Activated CD4-positive, alpha-beta T cell treated with anti-CD3 and anti-CD28 coated beads, Interleukin-10, Interleukin-2, amounts not matched to agents 100 ng/mL and 50 ng/mL, durations not matched to agents 16 hours and 8 hours (primary cell): ENCODE results near the gene AHNAK2.

ENCODE experiments used
- DNase-seq: peaks from one replicate; pipeline ENCODE4 v3.0.0-alpha.2; 2020

Gene AHNAK2

DNA sequence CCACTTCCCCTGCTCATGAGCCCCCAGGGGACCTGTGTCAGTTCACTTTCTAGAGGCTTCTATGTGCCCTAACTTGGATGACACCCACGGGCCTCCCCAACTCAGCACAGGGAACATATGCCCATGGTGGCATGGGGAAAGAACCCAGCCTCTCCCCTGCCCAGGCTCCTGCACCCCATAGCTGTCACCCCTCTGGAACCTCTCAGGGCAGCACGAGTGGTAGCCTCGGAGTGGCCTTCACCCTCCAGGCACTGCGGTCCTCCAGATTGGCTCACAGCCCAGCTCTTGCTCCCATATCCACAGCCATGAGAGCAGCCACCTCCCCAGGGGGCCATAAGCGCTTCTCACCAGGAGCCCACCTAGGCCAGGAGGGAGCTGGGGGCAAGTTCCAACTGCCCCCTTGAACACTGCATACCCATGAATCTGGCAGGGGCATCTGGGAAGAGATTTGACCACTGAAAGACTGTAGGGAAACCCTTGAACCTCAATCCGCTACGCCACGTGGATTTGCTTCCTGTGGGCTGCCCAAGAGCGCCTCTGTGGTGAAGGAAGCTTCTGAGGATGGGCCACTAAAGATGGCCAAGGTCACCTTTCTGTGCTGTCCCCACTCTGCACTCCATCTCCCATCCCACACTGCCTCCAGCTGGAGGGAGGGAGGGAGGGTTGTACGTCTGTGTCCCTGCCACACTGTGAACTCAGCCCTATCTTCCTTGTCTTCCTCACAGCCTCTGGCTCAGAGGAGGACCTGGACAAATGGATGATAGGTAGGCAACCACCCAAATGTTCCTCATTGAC, 41.6 kb downstream of the AHNAK2 start:
- no peak for DNase-seq

DNA sequence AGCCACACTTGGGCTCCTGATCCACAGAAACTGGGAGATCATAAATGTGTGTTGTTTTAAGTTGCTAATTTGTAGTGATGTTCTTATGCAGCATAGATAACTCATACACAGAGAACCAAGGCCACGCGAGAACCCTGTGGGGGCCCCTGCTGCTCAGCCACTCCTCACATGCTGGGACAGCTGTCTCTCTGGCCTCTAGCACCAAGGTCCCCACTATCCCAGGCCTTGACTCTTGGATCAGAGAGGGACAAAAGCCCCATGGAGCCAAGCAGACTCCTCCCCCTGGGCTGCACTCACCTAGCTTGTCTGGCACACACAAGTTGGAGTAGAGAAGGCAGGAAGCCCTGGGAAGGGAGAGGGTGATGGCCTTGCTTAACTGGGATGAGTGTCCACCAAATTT, 42.2 kb downstream of the AHNAK2 start:
- no peak for DNase-seq

DNA sequence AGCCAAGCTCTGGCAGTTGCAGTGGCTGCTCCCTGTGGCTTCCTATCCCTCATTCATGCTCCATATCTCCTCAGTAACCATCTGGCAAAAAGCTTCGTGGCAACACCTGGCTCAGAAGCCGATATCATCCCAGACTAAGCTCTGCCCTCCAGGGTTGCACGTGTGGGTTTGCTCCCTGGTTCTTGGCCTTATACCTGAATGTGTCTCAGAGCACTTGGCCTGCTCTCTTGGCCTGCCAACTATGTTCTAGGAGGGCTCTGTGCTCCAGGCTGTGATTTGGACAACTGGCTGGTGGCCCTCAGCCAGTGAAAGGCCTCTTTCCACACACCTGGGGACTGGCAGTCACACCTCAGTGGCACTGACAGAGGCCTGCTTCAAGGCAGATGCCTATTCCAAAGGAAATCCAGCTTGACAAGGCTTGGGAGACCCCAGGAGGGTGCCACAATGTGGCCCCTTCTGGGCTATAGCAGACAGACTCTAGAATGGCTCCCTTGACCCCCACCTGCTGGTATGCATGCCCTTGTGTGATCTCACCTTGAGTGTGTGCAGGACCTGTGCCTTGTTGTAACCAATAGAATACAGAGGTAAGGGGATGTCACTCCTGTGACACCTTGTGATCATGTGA, 43.0 kb downstream of the AHNAK2 start:
- no peak for DNase-seq

DNA sequence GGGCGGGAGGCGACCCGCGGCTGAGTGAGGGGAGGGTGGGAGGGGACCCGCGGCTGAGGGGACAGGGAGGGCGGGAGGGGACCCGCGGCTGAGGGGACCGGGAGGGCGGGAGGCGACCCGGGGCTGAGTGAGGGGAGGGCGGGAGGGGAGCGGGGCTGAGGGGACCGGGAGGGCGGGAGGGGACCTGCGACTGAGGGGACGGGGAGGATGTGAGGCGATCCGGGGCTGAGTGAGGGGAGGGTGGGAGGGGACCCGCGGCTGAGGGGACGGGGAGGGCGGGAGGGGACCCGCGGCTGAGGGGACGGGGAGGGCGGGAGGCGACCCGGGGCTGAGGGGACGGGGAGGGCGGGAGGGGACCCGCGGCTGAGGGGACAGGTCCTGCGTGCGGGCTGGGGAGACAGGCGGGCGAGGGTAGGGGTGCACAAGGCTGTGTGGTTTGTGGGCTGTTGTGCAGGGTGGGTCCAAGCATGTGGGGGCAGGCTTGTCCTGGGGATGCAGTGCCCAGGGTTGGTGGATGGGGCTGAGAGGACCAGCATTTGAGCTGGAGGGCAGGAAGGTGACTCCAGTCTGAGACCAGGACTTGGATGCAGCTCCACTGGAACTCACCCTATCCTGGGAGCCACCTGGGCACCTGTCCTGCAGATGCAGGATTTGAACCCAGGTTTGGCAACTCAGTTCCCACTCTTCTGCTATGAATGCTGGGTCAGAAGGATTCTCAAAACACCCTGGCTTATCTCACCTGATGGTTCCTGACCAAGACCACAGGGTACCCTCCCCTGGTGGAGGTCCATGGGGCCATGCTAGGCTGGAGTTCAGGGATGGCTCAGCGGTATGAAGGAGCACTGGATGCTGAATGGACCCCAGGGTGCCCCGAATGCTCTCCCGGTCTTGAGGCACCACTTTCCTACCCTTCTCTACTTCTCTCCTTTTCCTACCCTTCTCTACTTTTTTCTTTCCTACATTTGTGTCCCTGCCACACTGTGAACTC, 44.1 kb downstream of the AHNAK2 start:
- DNase-seq, result no peak

DNA sequence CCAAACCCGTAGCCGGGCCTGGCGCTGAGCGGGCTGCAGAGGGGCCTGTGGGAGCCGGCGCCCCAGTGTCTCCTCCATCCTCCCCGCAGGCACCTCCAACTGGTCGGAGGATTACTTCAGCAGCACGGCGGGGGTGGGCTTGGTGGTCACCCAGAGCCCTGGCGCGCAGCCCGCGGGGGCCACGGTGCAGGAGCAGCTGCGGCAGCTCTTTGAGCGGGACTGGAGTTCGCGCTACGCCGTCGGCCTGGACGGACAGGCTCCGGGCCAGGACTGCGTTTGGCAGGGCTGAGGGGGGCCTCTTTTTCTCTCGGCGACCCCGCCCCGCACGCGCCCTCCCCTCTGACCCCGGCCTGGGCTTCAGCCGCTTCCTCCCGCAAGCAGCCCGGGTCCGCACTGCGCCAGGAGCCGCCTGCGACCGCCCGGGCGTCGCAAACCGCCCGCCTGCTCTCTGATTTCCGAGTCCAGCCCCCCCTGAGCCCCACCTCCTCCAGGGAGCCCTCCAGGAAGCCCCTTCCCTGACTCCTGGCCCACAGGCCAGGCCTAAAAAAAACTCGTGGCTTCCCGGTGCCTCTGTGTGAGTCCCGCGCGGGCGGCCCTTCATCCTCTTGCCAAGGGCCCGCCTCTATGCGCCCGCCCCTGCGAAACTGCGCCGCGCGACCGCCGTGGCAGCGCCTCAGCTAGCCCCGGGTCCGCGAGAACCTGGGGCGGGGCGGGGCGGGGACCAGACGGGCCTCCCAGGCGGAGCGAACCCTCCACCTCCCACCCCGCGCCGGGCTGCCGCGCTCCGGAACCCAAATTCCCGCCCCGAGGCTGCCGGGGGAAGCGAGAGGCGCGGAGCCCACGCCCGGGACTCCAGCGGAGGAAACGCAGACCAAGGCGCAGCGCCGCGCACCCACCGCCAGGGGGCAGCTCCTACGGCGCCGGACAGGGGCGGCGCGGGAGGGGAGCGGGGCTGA, 45.2 kb downstream of the AHNAK2 start:
- DNase-seq, result peak; percentile 86

DNA sequence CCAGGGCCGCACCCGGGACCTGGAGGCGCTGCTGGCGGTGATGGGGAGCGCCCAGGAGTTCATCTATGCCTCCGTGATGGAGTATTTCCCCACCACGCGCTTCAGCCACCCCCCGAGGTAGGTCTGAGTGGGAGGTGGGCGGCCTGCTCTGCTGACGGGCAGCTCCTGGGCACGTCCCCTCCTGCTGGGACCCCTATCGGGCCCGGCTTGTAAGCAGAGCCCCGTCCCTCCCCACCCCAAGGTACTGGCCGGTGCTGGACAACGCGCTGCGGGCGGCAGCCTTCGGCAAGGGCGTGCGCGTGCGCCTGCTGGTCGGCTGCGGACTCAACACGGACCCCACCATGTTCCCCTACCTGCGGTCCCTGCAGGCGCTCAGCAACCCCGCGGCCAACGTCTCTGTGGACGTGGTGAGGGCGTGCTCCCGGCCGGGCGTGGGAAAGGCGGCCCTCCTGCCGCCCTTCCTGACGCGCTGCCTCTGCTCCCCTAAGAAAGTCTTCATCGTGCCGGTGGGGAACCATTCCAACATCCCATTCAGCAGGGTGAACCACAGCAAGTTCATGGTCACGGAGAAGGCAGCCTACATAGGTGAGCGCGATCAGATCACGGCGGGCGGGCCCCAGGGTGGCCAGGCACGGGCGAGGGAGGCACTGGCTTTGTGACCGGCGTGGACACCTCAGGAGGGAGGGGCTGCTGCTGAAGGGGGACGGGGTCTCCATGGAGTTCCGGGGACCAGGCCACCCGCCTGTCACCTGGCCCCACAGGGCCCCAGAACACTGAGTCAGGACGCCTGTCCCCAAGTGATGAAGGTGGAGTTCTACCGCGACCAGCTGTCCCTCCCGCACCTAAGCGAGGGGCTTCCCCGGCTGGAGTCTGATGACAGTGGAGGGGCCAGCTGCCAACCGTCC, 46.2 kb downstream of the AHNAK2 start:
- DNase-seq, result no peak

DNA sequence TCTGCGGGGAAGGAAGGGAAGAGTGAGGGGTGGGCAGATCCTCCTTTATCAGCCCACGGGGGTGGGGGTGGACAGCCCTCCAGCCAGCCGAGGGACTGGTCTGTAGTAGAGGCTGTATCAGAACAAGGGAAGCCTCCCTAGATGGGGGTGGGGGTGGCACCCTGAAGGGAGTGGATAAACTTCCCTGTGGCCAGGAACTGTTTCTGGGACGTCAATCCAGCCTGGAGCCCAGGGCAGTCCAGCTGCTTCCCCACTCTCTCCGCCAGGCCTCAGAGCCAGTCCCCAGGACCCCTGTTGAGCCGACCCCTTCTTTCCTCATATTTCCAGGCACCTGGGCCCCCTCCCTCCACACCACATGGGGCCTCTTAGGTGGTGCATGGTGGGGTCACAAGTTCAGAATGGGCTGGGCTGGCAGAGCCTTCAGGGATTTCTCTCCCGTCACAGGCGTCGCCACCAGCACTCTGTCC, 46.8 kb downstream of the AHNAK2 start:
- no peak for DNase-seq

DNA sequence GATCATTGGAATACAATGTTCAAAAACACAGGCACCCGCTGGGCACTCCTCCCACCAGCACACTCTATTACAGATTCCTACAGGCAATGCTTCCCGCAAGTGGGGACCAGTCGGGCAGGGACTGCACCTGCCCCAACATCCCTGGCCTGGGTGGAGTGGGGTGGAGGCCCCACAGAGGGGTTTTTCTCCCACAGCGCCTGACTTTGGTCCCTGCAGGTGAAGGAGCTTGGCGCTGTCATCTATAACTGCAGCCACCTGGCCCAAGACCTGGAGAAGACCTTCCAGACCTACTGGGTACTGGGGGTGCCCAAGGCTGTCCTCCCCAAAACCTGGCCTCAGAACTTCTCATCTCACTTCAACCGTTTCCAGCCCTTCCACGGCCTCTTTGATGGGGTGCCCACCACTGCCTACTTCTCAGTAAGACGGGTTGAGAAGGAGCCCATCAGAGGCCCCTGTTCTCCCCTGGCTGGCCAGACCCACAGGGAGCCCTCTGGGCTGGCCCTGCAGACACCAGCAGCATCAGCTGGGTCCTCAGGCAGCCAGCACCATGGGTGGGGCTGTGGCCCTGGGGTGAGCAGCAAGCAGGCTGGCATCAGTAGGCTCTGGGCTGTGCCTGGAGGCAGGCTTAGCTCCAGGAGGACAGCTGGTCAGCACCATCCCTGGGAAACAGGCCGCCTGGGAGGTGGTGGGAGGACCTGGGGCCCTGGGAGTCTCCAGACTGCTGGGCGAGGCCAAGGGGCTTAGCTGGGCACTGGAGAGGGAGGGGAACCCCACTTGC, 47.5 kb downstream of the AHNAK2 start:
- DNase-seq, result no peak

DNA sequence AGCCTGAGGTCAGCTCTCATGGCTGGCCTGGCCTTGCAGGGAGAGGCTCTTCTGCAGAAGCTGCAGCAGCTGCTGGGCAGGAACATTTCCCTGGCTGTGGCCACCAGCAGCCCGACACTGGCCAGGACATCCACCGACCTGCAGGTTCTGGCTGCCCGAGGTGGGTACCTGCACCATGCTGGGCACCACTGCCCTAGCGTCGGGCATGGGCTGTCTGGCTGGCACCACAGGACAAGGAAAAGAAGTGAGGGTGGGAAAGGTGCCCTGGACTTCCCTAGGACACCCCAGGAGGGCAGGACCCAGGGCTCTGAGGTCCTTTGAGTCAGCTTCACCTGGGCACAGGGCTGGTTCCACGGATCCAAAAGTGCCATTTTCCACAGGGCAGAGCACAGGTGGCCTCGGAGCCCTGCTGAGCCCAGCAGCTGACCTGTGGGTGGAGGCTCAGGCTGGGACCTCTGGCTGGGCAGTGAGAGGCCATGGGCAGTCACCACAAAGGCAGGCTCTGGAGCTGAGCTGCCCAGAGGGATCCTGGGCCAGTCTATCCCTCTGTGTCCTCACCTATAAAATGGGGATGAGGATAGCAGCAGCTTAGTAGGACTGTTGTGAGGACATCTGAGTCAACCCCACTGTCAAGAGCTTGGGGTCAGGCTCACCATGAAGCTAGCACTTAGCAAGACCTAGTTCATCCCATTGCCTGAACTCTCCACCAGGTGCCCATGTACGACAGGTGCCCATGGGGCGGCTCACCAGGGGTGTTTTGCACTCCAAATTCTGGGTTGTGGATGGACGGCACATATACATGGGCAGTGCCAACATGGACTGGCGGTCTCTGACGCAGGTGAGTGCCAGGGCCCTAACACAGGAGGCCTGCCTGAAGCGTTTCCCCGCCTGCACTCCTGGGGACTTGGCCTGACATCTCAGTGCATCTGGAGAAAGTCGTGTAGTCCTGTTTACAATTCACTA, 48.6 kb downstream of the AHNAK2 start:
- DNase-seq, result no peak

DNA sequence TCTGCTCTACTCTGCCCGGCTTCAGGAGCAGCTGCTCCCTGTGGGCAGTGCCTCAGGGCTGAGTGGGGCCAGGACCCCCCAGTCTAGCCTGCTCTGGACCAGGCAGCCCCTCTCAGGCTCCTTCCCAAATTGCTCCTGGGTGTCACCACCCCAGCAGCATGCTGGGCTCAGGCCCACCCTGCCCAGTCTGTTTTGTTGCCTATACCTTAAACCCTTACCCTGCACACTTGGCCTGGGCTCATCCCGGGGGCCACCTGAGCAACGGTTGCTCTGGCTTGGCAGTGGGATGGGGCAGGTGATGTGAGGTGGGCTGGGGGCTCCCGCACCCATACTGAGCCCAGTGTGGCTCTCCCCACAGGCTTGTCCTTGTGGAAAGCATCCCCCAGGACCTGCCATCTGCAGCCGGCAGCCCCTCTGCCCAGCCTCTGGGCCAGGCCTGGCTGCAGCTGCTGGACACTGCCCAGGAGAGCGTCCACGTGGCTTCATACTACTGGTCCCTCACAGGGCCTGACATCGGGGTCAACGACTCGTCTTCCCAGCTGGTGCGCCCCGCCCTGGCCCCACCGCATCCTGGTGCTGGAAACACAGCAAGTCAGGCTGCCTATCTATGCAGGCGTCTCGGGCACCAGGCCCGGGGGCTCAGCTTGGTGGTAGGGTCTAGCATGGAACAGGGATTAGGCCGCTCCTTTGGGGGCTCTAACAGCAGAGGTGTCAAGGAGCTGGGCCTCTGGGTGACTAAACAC, 49.6 kb downstream of the AHNAK2 start:
- DNase-seq, result no peak

DNA sequence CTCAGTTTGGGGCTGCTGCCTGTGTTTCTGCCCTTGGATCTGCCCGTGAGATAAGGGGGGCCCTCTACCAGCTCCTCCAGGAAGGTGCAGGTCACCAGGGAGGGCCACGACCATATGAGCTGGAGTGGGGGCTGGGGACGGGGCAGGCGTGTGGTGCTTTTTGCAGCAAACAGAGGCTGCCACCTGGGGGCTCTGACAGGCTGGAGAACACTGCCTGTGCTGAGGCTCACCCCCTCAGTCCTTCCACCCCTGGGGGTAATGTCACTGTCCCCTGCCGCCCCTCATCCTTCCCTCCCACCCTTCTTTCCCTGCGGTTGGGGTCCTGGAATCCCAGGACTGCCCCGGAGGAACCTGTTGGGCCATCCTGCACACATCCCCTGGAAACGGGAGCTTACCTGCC, 50.3 kb downstream of the AHNAK2 start:
- no peak for DNase-seq

DNA sequence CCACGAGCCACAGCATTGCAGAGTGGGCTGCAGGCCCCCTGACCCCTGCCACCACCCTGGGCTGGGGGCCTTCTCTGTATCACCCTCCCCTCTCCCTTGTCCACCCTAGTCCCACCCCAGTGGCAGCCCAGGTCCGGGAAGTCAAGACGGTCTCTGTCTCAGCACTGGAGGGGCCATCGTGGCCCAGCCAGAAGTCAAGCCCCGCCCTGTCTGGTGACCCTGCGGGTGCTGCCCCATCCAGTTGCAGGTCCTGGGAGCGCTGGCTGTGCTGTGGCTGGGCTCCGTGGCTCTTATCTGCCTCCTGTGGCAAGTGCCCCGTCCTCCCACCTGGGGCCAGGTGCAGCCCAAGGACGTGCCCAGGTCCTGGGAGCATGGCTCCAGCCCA, 50.8 kb downstream of the AHNAK2 start:
- no peak for DNase-seq

DNA sequence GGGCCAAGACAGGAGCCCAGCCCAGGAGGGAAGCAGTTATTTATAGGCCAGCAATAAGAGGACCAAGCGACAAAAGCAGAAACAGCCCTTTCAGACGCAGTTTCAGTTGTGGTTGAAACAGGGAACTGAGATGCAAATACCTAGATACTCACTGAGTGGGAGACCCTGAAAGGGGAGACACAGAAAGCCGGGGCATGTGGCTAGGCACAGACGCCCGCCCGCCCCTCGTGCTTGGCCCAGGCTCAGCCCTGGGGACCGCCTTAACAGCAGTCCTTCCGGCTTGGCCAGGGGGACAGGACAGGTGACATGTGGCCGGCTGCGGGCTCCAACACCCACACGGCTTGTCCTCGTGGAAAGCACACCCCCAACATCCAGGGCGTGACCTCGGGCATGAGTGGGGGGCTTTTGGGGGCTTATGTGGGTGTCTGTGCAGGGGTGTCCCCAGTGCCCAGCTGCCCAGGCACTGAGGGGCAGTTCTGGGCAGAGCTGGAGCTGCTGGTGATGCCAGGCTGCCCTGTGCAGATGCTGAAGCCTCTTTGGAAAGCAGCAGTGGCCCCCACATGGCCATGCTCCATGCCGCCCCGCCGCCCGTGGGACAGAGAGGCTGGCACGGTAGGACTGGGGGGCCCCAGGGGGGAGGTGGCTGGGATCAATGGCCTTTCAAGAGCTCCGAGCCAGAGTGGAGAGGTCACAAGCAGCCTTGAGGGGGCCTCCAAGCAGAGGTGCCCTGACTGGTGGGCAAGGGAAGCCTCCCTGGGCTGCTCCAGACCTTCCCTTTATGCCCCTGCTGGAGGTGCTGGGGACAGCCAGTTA, 51.3 kb downstream of the AHNAK2 start:
- DNase-seq, result no peak

DNA sequence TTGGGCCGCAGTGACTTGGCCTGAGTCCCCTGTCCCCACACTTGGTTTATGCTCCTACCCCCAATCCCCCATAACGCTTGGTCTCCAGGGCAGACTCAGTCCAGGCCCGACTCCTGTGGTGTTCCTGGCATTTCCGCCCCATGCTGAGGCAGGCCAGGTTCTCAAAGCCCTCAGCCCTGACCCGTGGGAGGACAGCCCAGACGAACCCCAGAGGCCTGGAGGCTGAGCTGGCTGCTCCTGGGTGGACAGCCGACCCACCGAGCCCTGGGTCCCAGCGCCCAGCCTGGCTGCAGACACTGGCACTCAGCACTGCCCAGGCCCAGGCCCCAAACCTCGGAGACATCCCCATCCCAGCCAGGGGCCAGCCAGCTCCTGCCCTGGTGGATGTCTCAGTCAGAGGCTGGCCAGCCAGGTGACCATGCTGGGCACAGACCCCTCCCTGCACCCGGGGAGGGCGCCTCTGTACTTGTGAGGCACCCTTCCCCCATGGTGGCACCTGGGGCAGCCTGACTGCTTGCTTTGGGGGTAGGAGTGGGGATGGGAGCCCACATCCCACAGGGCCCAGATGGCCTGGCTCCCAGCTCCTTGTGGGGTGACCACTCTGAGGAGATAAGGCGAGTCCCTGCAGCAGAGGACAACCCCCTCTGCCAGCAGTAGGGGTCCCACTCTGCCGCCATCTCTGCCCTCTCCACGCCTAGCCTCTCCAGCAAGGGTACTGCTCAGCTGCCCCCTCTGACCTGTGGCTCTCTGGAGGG, 52.1 kb downstream of the AHNAK2 start:
- DNase-seq, result no peak

DNA sequence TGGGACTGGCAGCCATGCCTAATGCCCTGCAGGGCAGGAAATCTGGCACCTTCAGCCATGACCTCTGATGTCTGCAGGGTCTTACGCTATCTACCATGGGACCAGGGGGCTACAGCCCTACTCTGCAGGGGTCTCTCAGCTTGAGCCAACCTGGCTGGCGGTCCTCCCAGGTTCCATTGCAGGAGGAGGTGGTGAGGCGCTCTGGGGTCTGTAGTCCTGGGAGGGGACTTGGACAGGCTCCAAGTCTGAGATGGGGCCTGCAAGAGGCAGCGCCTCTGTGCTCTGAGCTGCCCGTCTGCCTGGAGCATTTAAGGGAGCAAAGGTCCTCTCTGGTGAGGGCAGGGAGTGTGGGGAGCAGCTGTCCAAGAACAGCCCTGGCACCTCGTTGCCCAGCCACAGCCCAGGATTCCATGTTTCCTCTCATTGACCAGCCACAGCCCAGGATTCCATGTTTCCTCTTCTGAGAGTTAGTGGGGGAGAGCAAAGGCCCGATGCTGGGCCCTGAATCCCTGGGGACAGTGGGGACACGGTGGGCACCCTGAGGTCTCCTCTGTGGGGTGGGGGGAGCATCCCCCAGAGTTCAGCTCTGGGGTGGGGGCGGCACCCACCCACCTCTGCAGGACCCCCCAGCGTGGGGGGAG, 52.8 kb downstream of the AHNAK2 start:
- no peak for DNase-seq
